Central memory CD4-positive, alpha-beta T cell (primary cell): ENCODE measurements around the gene NRG3.

Experiments used
- DNase-seq: peaks from one replicate; pipeline ENCODE4 v3.0.0; 2022

NRG3 gene

GRCh38 chr10:82397854-82398253, 522.9 kb downstream of the NRG3 start:
- DNase-seq: no peak

- DNase-seq: no peak
These were observed 524.9 kb downstream of the NRG3 start for GRCh38 chr10:82399850-82400249.

DNA sequence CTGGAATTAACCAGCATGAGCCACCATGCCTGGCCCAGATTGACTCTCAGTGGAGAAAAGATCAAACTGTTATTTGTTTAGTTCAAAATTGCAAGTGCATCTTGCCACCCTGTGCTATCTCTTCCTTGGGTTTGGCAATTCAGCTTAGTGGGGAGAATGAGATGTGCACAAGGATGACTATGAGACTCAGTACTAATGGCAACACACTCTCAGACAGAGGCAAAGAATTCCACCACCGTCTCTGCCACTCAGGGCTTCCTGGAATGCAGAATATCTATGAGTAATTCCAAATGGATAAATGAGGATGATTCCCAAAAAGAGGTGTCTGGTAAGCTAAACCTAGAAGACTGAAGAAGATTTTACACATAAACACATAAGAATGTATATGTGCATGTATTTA, 525.8 kb downstream of the NRG3 start:
- no peak for DNase-seq

DNA sequence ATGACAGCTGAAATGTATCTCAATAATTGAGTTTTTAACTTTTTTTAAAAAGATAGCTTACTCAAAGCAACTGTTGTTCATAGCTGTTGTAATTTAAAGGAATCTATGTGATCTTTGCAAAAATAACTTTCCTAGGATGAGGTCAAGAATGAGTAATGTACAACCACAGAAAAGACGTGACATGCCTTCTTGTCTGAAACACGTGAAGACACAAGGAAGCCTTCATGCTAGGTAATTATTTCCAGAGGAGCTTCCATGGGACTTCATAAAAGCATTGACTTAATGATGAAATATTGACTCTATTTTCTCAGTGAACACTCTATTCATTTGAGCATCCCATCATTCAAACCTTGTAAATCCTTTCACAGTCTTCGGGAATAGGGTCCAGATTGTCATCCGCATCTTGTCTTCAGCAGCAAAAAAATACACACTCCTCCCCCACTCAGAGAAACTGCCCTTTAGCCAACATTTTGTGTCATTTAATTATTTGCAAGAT, 528.0 kb downstream of the NRG3 start:
- no peak for DNase-seq

DNA sequence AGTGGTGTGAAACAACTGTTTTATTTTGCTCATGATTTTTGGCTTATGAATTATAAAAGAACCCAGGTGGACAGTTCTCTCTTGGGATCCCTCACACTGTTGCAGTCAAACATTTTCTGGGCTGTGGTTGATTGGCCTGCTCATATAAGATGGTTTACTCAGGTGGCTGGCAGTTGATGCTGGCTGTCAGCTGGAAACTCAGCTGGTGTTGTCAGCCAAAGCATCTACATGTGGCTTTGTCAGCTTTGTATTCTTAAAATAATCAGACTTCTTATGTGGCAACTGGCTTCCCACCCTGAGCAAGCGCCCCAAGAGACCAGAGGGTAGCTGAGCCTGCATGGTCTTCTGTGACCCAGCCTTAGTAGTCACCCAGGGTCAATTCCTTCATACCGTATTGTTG, 534.7 kb downstream of the NRG3 start:
- no peak for DNase-seq

- no peak for DNase-seq
These were observed 536.4 kb downstream of the NRG3 start for GRCh38 chr10:82411416-82411815.

DNA sequence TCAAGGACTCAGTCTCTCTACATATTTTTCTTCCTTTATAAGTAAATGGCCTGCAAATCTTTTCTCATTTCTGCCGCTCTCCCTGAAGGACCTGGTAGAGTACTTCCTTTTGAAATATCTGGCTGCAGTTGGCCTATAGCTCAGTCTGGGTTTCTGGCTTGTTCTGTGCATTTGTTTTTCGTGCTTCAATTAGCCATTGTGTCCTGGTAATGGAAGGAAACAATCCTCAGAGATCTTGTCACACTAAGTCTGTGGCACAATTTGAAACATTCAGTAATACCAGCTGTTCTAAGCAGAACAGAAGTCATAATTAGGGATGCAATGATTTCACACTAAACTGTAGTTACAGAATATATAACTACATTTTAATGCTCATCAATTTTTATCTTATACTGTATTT, 545.0 kb downstream of the NRG3 start:
- no peak for DNase-seq

DNA sequence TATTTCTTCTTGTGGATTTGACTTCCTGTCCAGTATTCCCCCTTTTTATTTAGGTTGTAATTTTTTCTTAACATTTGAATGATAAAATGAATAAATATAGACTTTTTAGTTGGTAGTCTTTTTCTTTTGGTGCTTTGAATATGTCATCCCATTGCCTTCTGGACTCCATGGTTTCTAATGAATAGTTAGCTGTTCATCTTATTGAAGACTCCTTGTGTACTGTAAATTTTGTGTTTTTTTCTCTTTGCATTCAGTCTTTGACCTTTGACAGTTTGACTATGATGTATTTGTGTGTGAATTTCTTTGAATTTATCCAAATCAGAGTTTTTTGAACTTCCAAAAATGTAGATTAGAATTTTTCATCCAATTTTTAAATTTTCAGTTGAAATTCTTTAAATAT, 554.3 kb downstream of the NRG3 start:
- DNase-seq: no peak

DNA sequence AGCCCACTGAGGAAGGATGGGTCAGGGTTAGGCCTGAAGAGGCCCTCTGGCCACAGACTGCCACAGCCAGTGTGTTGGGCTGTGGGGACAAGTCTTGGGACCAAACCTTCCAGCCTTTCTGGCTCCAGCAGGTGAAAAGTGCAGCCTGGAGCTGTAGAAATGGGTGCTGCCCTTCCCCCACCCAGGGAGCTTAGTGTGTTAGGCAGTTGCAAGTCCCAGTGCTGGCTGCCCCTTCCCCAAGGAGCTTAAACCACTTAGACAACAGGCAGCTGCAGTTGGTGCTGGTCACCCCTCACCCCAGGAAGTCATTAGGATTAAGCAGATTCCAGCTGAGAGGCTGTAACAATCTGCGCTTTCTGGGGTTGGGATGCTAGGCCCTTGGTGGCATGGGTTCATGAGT, 563.3 kb downstream of the NRG3 start:
- DNase-seq: no peak

GRCh38 chr10:82440775-82441174, 565.8 kb downstream of the NRG3 start:
- no peak for DNase-seq

DNA sequence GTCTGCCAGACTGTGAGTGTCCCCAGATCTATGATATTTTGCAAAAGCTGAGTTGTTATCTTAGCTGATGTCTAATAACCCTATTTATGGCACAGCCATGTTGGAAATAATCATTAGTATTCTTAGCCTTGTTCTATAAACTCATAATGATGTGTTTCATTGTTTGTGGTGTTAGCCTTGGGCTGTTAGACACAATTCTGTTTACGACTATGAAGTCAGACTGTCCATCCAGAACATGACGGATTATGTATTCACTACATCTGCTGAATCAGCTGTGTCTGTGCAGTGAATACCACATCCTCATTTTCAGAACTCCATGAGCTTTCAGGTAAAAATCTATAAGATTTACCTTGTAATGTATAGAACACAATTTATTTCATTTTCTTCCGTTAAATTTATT, 577.1 kb downstream of the NRG3 start:
- DNase-seq: no peak

- no peak for DNase-seq
These were observed 577.7 kb downstream of the NRG3 start for GRCh38 chr10:82452676-82453075.

DNA sequence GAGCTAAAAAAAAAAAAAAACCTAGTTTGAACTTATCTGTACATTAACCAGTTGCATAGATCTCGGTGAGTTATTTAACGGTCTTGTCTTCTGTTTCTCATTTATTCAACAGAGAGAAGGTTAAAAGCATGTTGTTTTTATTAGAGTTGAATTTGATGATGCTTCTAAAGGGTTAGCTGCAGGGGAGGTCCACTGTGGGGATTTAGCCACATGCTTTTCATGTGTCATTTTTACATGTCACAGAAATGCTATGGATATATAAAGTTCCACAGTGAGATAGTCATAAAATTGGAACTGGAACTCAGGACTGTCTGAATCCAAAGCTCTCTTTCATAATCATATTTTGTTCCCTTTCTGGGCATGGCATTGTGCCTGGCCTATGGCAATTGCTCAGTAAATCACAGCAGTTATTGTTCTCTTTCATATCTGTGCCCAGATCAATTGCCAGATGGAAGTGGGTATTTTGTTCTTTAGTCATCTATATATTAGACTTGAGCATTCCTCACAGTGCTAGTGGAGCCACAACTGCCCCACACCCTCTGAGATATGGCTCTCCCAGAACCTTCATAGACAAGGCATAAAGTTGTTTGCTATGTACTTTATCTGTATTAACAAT, 578.8 kb downstream of the NRG3 start:
- DNase-seq: no peak

- no peak for DNase-seq
These were observed 588.0 kb downstream of the NRG3 start for GRCh38 chr10:82462910-82463551.

DNA sequence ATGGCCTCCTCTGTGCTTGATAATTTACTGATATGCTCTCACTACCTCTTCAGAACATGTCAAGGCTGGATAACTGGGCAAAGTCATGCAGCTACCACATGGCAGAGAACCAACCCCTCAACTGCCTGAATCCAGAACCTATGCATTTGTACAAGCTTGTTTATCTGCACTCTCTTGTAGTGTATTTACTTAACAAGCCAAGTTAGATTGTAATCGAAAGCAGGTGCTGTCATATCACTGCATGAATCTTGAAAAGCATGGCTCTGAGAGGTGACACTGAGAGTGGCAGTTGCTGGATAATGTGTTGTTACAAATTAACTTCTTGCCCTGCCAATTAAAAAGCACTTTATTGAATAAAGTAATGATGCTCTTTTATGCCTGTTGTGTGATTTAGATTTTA, 588.6 kb downstream of the NRG3 start:
- DNase-seq: no peak

GRCh38 chr10:82464191-82464818, 589.3 kb downstream of the NRG3 start:
- DNase-seq: no peak

- DNase-seq: no peak
These were observed 590.0 kb downstream of the NRG3 start for GRCh38 chr10:82464966-82465365.

DNA sequence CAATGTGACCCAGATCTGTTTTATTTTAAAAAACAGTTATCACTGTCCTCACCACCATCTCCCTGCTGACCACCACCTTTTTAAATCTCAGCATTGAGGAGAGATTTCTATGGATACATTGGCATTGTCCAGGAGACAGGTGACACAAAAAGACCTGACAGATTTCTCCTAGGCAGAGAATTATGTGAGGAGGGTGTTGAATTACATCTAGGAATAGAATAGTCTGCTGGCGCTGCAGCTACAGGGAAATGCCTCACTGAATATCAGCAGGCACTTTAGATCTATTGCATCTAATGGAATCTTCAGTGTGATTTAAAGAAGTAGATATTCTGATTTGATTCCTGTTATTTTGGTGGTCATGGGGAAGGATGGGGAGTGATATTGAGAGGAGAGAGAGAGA, 593.5 kb downstream of the NRG3 start:
- DNase-seq: no peak

DNA sequence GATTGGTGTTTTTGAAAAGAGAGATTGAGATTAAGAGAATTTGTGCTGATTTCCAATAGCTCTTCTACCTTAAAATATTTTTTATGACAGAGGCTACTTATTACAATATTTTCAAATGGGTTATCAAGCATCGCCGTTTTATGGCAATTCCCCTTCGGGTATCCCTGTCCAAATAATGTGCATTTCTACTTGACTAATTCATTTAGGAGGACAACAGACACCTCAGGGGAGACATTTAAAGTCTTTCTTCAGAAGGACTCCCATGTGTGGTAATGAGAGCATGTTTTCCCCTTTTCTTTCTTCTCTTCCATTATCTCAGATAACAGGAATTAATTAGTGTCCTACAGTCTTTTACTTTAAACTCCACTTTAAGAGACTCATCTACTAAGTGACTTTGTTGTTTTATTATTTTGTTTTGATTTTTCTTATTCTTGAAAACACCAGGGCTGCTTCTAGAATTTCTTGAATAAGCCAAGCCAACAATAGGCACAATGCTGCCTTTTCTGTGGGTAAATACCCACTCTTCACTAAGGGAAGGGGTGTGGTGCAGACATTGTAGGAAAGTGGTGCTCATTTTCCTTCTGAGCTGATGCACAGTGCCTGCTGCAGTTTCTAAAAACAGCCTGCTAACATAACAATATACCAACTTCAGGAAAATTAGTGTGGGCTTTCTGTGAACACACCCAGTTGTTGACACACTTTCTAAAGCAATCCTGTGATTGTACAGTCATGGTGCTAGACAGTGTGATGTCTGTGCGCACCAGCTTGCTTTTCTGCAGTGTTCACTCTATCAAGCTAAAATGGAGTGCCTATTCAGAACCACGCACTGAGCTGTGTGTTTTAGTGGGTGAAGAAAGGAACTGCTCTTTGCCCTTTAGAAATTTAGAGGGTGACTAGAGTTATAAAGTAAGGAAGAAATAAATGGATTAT, 597.7 kb downstream of the NRG3 start:
- DNase-seq: no peak

GRCh38 chr10:82477776-82478175, 602.8 kb downstream of the NRG3 start:
- DNase-seq: no peak

DNA sequence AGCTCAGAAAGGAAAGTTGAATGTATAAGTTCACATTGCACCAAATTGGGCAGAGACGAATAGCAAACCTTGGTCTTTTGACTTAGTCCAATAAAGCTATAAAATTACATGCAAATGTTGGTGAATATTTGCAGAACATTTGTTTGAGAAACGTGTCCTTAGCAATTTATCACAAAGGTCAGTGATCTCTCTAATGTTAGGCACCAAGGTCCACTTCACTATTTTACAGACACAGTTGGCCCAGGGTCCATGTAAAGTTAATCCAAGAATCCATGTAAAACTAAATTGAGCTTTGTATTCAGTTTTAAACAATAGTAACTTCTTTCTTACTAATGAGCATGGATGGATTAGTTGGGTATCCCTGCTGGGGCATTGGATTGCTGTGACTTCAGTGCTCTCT, 617.7 kb downstream of the NRG3 start:
- no peak for DNase-seq

GRCh38 chr10:82496114-82496513, 621.1 kb downstream of the NRG3 start:
- no peak for DNase-seq

DNA sequence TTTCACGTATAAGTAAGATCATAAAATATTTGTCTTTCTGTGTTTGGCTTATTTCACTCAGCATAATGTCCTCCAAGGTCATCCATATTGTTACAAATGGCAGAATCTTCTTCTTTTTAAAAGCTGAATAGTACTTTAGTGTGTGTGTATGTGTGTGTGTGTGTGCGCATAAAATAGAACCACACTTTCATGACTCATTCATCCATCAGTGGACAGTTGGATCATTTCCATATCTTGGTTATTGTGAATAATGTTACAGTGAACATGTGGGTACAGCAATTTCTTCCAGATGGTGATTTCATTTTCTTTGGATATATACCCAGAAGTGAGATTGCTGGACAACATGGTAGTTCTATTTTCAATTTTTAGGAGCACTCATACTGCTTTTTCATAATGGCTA, 622.4 kb downstream of the NRG3 start:
- no peak for DNase-seq
